HEK293T (cell line): ENCODE measurements around the gene TOB1.
A peak's percentile ranks its signal among the peaks of the same experiment; 100 is the strongest.

Source experiments
- SP1 ChIP-seq: fragments of 450-650 bp; IDR thresholded peaks from 2 replicates; pipeline ENCODE4 v1.6.1; 2017
- TF ChIP-seq, protein P1 (sequence below): fragments of 450-650 bp; IDR thresholded peaks from 2 replicates; pipeline ENCODE4 v1.6.1; 2016

DNA sequence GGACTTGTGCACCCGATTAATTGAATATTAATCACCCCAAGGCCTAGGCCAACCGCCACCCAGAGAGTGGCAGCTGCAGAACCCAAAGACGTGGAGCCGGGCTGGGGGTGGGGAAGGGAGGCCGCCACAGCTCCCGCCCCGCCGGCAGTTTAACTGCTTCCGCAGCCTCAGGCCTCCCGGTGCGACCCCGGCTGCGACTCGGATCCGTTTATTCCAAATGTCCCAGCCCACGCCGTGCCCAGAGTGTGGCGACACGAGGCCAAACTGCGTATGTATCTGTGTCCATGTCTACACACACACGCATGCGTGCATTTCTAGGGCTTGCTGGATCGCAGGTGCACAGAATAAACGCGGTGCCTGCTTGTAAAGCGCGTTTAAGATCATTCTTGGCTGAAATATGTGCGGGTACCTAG lies 802 bp upstream of the TOB1 start:
- TF ChIP-seq, protein P1, sequence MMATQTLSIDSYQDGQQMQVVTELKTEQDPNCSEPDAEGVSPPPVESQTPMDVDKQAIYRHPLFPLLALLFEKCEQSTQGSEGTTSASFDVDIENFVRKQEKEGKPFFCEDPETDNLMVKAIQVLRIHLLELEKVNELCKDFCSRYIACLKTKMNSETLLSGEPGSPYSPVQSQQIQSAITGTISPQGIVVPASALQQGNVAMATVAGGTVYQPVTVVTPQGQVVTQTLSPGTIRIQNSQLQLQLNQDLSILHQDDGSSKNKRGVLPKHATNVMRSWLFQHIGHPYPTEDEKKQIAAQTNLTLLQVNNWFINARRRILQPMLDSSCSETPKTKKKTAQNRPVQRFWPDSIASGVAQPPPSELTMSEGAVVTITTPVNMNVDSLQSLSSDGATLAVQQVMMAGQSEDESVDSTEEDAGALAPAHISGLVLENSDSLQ: peak; percentile 82
- no peak for TF ChIP-seq SP1
